Measurements from ENCODE around the gene SPPL3.

DNA sequence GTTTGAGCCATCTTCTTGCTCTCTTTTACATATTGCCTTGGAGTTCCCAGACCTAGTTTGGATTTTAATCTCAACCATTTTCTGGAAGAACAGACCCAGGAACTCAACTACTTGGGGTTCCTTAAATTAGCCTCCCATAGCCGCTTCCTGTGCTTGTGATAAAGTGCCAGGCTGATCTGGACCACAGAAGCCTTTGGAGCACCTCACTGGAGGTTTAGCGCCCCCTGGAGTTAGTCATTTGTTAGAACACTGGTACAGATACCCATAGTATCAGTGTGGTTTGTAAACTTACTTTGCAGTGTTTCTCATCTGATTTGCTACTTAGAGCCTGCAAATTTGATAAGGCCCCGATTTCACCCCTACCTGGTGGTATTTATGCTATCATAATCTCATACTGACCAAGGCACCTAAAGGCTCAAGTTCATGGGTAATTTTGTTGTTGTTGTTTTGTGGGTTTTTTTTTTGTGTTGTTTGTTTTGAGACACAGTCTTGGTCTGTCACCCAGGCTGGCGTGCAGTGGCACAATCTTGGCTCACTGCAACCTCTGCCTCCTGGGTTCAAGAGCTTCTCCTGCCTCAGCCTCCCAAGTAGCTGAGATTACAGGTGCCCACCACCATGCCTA lies 190.2 kb downstream of the SPPL3 start:
- TF ChIP-seq, protein P1, sequence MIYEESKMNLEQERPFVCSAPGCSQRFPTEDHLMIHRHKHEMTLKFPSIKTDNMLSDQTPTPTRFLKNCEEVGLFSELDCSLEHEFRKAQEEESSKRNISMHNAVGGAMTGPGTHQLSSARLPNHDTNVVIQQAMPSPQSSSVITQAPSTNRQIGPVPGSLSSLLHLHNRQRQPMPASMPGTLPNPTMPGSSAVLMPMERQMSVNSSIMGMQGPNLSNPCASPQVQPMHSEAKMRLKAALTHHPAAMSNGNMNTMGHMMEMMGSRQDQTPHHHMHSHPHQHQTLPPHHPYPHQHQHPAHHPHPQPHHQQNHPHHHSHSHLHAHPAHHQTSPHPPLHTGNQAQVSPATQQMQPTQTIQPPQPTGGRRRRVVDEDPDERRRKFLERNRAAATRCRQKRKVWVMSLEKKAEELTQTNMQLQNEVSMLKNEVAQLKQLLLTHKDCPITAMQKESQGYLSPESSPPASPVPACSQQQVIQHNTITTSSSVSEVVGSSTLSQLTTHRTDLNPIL (CRISPR knock-in tag; IDR thresholded peaks at IDR 0.05; ENCODE audit: low read depth): no peak
- TF ChIP-seq ARNTL (CRISPR knock-in tag; IDR thresholded peaks at IDR 0.05; ENCODE audit: borderline replicate concordance, low read depth) (no peak), TOX (CRISPR knock-in tag; IDR thresholded peaks at IDR 0.05; ENCODE audit: borderline replicate concordance) (no peak)
- TF ChIP-seq, protein P2, sequence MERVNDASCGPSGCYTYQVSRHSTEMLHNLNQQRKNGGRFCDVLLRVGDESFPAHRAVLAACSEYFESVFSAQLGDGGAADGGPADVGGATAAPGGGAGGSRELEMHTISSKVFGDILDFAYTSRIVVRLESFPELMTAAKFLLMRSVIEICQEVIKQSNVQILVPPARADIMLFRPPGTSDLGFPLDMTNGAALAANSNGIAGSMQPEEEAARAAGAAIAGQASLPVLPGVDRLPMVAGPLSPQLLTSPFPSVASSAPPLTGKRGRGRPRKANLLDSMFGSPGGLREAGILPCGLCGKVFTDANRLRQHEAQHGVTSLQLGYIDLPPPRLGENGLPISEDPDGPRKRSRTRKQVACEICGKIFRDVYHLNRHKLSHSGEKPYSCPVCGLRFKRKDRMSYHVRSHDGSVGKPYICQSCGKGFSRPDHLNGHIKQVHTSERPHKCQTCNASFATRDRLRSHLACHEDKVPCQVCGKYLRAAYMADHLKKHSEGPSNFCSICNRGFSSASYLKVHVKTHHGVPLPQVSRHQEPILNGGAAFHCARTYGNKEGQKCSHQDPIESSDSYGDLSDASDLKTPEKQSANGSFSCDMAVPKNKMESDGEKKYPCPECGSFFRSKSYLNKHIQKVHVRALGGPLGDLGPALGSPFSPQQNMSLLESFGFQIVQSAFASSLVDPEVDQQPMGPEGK (CRISPR knock-in tag; IDR thresholded peaks at IDR 0.05; ENCODE audit: borderline replicate concordance): no peak

All from SK-N-SH treated with all-trans-retinoic acid at 6 μM for 48 hours (cell line).